ENCODE data around the gene TMPRSS13.

TMPRSS13 gene

DNA sequence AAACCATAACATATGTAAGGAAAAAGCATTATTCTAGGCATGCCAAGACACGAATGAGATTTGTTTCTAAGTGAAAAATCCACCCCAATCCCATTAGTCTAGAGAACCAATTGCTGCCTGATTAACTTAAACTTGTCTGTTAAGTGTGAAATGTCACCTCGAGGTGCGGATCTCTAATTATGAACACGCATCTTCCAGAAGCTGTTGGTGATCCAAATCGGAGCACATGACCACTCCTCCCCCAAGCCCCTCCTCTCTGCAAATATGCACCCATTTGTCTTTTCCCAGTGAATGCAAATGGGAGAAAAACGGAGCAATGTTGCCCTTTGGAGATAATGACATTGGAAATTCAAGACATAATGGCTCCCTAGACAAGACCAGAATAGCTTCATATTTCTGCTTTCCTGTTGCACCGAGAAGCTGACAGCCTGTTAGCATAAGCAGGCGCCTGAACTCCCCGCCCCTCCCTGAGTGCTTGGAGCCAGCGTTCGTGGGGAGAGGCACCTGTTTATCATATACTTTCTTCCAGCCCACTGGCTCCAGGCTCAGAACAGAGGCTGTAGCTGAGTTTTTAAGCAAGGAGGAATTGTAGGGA is 46.8 kb downstream of the TMPRSS13 start:
- no peak for DNase-seq (ENCODE audit: low read depth in 2 of 2)
- TF ChIP-seq, protein P1, sequence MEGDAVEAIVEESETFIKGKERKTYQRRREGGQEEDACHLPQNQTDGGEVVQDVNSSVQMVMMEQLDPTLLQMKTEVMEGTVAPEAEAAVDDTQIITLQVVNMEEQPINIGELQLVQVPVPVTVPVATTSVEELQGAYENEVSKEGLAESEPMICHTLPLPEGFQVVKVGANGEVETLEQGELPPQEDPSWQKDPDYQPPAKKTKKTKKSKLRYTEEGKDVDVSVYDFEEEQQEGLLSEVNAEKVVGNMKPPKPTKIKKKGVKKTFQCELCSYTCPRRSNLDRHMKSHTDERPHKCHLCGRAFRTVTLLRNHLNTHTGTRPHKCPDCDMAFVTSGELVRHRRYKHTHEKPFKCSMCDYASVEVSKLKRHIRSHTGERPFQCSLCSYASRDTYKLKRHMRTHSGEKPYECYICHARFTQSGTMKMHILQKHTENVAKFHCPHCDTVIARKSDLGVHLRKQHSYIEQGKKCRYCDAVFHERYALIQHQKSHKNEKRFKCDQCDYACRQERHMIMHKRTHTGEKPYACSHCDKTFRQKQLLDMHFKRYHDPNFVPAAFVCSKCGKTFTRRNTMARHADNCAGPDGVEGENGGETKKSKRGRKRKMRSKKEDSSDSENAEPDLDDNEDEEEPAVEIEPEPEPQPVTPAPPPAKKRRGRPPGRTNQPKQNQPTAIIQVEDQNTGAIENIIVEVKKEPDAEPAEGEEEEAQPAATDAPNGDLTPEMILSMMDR (IDR thresholded peaks at IDR 0.05; ENCODE audit: low read depth, low read length), result no peak
- H3K4me3 ChIP-seq (replicated peaks in 1 of 2; ENCODE audit: low read depth in 2 of 2, low read length in 2 of 2), result no peak overlapping the region

DNA sequence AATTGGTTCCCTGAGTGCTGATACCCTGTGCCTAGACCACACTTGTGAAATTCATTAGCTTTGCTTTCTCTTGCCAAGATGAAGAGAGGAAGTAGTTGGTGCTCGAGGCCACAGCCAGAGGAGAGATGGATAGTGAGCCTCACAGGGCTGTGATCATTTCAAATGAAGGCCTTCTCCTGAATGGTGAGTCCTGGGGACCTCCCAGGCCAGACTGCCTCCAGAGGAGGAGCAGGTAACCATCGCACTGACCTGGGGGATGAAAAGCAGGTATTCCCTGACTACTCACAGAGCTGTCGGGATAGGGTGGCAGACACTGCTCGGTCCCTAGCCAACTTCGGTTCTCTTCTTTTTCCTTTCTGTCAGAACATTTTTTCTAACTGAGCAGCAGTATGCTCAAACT is 48.0 kb downstream of the TMPRSS13 start:
- TF ChIP-seq, protein P1 (IDR thresholded peaks at IDR 0.05; ENCODE audit: low read depth, low read length), result no peak
- DNase-seq (ENCODE audit: low read depth in 2 of 2), result no peak
- no peak overlapping the region for H3K4me3 ChIP-seq (replicated peaks in 1 of 2; ENCODE audit: low read depth in 2 of 2, low read length in 2 of 2)

DNA sequence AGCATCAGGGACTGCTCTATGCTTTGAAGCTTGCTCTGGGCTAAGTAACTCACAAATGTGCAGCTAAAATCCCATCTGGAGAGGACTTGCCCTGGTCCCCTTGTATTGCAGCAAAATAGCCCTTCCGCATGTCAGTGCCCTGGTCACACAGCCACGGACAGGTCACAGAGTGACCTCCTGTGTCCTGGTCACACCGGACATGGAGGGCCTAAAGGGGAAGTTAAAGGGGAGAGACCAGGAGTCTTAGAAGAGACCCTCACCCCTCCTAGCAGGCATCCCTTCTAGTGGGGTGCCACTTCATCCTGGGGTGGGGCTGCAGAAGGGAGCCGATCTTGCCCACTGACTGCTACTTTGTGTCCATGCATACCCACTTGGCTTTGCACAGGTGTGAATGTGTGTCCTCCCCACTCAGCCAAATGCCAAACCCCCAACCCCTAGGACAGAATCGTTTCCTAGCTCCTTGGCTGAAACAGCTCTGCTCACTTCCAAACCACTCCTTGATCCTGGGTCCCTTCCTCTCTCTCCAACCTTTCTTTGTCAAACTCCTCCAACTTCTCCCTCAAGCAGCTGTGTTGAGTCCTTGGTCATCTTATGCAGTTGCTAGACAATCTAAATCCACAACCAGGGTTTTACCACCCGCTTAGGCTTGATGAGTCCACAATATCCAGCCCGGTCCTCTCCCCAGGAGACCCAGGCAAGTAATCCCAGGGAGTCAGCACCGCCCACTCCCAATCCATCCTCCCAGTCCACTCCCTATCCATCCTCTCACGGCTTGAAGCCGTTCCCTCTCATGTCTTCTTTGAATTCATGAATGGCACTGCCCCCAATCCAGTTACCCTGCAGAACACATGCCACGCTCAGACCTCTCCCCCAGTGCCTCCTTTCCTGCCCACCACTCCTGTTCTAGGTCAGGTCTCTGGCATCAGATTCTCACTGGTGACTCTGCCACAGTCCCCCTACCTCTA is 49.4 kb downstream of the TMPRSS13 start:
- H3K4me3 ChIP-seq (replicated peaks in 1 of 2; ENCODE audit: low read depth in 2 of 2, low read length in 2 of 2), result no peak overlapping the region
- TF ChIP-seq, protein P1 (IDR thresholded peaks at IDR 0.05; ENCODE audit: low read depth, low read length), result no peak
- no peak for DNase-seq (ENCODE audit: low read depth in 2 of 2)

DNA sequence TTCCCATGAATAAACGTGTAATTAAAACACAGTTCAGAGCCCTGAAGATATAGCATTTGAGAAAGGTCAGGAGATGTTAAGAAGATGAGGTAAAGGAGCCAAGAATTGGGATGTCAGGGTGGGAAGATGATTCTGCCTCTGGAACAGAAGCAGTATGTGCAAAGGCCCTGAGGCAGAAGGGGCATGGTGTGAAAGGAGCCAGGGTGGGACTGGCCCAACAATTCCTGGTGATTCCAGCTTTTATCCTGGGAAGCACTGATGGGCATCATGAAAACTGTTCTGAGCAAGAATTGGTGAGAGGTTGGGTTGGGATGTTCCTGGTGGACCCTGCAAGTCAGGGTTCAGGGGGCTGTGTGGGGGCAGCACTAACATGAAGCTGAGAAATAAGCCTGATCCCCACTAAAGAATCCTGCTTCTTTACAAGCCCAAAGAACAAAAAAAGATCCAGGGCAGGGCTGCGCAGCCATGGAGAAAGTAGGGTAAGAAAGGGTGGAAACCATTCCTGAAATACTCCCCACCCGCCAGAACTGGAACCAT is 50.2 kb downstream of the TMPRSS13 start:
- H3K4me3 ChIP-seq (replicated peaks in 1 of 2; ENCODE audit: low read depth in 2 of 2, low read length in 2 of 2), result no peak overlapping the region
- TF ChIP-seq, protein P1 (IDR thresholded peaks at IDR 0.05; ENCODE audit: low read depth, low read length), result no peak
- no peak for DNase-seq (ENCODE audit: low read depth in 2 of 2)

DNA sequence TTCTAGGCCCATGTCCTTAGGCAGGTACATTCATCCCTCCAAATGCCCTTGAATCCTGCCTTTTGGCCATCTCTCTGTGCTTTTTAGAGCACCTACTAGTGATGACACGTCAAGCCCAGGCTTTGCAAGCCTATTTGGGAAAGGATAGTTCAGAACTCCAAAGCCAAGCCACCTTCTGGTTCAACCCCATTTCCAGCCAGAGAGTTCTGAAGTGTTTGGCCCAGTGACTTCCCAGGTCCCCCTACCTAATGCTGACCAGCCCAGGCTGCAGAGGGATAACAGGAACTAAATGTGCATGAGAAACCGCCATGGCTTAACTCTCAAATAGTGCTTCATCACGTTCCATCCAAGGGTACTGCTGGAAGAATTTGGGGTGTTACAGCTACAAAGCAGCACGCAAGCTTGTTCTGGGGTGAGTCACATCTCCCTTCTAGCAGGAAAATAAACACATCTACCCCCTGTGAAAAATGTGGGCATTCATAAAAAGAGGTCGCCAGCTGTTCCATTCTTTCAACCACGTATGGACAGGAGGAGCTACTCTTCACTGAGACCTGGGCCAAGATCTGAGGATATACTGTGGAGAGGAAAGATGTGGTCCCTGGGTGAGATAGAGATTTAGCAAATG is 50.8 kb downstream of the TMPRSS13 start:
- H3K4me3 ChIP-seq (replicated peaks in 1 of 2; ENCODE audit: low read depth in 2 of 2, low read length in 2 of 2), result no peak overlapping the region
- DNase-seq (ENCODE audit: low read depth in 2 of 2), result no peak
- TF ChIP-seq, protein P1 (IDR thresholded peaks at IDR 0.05; ENCODE audit: low read depth, low read length), result no peak

DNA sequence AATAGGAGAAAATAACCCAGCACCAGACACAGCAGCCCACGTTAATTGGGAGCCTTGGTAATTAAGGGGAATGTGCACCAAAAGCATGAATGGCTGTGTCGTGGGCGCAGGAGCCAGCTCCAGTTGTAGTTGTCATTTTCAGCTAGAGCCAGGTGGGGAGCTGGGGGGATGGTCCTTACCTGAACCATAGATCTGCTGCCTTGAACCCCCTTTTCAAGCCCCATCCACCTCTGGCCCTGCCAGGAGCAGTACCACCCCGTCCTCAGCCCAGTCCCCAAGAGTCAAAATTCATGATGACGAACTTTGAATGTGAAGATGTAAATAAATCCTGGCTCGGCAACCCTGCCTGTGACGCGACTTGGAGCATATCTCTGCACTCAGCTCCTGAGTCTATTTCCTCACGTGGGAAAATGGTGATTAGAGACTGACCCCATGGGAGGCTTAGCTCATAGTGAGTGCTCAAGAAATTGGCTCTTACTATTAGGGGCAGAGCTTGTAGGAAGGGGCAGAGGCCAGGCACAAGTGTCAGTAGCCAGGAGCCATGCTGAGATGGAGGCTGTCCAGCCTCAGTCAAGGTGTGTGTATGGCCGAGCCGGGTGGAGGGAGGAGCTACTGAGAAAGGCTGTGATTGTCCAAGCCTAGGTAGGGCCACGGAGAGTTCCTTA is 52.0 kb downstream of the TMPRSS13 start:
- DNase-seq (ENCODE audit: low read depth in 2 of 2), result peak in 1 of 2 donors; percentile 20
- TF ChIP-seq, protein P1 (IDR thresholded peaks at IDR 0.05; ENCODE audit: low read depth, low read length), result no peak
- peak overlapping the region in 1 of 2 donors; percentile 26 for H3K4me3 ChIP-seq (replicated peaks in 1 of 2; ENCODE audit: low read depth in 2 of 2, low read length in 2 of 2)

All from cardiac fibroblast (primary cell).